Measurements from ENCODE around the gene AHCYL2.

- TF ChIP-seq CTCF (IDR thresholded peaks at IDR 0.05; ENCODE audit: low read depth, low read length, poor library complexity, severe bottlenecking), result no peak
- TF ChIP-seq EZH2phosphoT487 (IDR thresholded peaks at IDR 0.05; ENCODE audit: borderline replicate concordance, low read length), result no peak
These were observed 40.5 kb downstream of the AHCYL2 start for GRCh38 chr7:129265328-129265727.
